Femur (tissue), 1 donor: ENCODE results near the gene BTBD8.

ENCODE experiments used
- DNase-seq: peaks from one replicate; pipeline ENCODE4 v3.0.0-alpha.2; 2017

The BTBD8 gene

DNA sequence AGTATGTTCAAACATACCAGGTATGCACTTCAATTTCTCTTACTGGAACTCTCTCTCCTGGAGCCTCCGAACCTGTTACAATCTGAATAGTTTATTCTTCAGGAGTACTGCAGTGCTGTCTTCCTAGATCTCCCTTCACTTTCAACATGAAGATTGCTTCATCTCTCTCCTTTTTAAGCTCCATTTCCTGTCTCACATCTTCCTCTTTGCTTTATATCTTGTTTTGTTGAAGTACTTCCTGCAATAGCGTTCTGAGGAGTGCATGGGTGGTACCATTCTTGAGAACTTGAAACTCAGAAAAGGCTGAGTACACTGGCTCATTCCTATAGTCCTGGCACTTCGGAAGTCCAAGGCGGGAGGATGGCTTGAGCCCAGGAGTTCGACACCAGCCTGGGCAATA, 121.8 kb downstream of the BTBD8 start:
- DNase-seq = no peak

DNA sequence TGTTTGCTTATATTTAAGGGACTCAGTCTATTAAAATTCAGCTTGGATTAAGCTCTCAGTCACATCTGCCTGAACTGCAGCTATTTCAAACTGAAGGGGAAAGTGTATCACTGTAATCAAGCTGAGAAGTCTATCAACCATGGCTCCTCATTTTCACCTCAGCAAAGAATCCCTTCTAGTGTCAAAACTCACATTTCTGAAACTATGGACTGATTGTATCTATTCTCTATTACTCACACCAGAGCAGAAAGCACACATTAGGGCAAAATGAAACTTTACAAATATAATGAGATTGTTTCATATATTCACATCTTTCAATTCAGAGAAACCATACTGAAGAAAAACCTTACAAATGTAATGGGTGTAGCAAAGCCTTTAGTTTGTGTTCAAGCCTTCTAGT, 123.0 kb downstream of the BTBD8 start:
- DNase-seq = no peak

DNA sequence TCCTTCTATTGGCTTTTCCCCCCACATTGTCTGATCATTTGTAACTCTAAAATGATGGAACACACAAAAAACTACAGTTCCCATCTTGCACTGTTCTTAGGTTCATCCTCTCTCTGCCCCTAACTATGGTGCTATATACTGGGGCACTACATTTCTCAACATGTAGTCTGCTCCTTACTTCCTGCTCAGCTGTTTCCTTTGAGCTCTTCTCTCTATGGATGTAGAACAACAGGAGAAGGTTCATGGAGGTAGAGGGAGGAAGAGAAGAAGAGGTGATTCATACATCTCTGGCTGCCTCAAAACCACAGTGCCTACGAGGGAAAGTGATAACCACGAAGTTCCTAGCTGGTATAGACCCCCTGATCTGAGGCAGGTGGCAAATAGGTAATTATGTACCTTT, 130.6 kb downstream of the BTBD8 start:
- DNase-seq = no peak

GRCh38 chr1:92211166-92211565, 131.0 kb downstream of the BTBD8 start:
- DNase-seq = no peak

GRCh38 chr1:92217721-92218120, 137.6 kb downstream of the BTBD8 start, which contains the start of gene C1orf146:
TSS of gene C1orf146 (plus strand) at chr1:92217915. CDS start at chr1:92231421, 13,506 bp downstream.
- no peak for DNase-seq

GRCh38 chr1:92218559-92218958, 138.4 kb downstream of the BTBD8 start:
- no peak for DNase-seq

- no peak for DNase-seq
Observed at GRCh38 chr1:92219028-92219427, 138.9 kb downstream of the BTBD8 start.

DNA sequence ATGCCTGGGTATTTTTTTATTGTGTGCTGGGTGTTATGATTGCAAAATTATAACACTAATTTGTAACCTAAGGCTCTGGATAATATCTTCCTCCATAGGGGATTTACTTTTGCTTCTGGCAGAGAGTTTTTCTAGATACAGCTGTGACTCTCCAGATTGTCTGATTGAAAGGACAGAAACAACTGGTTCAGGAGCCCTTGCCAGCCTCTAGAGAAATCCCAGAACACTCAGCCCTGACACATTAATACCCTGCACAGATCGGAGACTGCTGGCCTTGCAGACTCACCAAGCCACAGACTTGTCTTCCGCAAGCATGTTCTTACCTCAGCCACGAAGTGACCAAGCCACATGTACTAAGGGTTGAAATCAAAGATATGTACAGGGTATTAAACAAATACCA, 148.3 kb downstream of the BTBD8 start:
- no peak for DNase-seq

- no peak for DNase-seq
Observed at GRCh38 chr1:92230736-92231135, 150.6 kb downstream of the BTBD8 start.
